Bronchial epithelial cell (primary cell): ENCODE data around the gene TMSB10. TPM values are rescaled to one million over a fixed set of nuclear protein-coding genes. Genes with fewer than 3 reads are reported as not detected.

ENCODE experiments used
- DNase-seq: peaks from one replicate; pipeline ENCODE4 v3.0.0-alpha.2; 2010; ENCODE audit warnings: low read depth
- FAIRE-seq: peaks from 2 replicates; lab custom pipeline; 2011; peaks lifted over from hg19 to GRCh38; lab: Jason Lieb, UNC
- H3K27me3 ChIP-seq: 2 replicates; pipeline ENCODE4 v1.5.1; 2011; ENCODE audit warnings: low read length; ENCODE audit not compliant: control insufficient read depth, insufficient read depth
- H3K36me3 ChIP-seq: 2 replicates; pipeline ENCODE4 v1.5.1; 2011; ENCODE audit warnings: low read length; ENCODE audit not compliant: control insufficient read depth, insufficient read depth
- H3K4me3 ChIP-seq: 2 replicates; pipeline ENCODE4 v1.5.1; 2011; ENCODE audit warnings: mild to moderate bottlenecking, low read depth, low read length, control low read depth
- total RNA-seq: library from RNA; depleted of rRNA; stranded (reverse); fragments of >200 nt; gene quantifications from 2 replicates; pipeline ENCODE4 v1.2.1, GENCODE V29; 2014
- TF ChIP-seq, protein P1 (sequence below): IDR thresholded peaks from 2 replicates; pipeline ENCODE4 v1.5.1; 2011; ENCODE audit warnings: mild to moderate bottlenecking, moderate library complexity, low read length, control low read depth, inconsistent platforms; ENCODE audit not compliant: insufficient read depth, severe bottlenecking

Gene TMSB10
- total RNA-seq, 1 donor from 2014 or later: 8,033 TPM

GRCh38 chr2:84946204-84947009, 41.0 kb downstream of the TMSB10 start:
- TF ChIP-seq, protein P1, sequence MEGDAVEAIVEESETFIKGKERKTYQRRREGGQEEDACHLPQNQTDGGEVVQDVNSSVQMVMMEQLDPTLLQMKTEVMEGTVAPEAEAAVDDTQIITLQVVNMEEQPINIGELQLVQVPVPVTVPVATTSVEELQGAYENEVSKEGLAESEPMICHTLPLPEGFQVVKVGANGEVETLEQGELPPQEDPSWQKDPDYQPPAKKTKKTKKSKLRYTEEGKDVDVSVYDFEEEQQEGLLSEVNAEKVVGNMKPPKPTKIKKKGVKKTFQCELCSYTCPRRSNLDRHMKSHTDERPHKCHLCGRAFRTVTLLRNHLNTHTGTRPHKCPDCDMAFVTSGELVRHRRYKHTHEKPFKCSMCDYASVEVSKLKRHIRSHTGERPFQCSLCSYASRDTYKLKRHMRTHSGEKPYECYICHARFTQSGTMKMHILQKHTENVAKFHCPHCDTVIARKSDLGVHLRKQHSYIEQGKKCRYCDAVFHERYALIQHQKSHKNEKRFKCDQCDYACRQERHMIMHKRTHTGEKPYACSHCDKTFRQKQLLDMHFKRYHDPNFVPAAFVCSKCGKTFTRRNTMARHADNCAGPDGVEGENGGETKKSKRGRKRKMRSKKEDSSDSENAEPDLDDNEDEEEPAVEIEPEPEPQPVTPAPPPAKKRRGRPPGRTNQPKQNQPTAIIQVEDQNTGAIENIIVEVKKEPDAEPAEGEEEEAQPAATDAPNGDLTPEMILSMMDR: no peak
- peak overlapping the region; percentile 19 for H3K4me3 ChIP-seq
- FAIRE-seq: no peak

GRCh38 chr2:84947010-84947593, 41.6 kb downstream of the TMSB10 start:
- H3K27me3 ChIP-seq: no peaks in the 10 kb centered on the region
- FAIRE-seq: no peak
- no peaks in the 10 kb centered on the region for H3K36me3 ChIP-seq
- TF ChIP-seq, protein P1: no peak
- no peak for DNase-seq
- no peak overlapping the region for H3K4me3 ChIP-seq

More at GRCh38 chr2:84946204-84947009, 41.0 kb downstream of the TMSB10 start:
- no peaks in the 10 kb centered on the region for H3K27me3 ChIP-seq
- no peaks in the 10 kb centered on the region for H3K36me3 ChIP-seq
- peak; percentile 100 for DNase-seq

DNA sequence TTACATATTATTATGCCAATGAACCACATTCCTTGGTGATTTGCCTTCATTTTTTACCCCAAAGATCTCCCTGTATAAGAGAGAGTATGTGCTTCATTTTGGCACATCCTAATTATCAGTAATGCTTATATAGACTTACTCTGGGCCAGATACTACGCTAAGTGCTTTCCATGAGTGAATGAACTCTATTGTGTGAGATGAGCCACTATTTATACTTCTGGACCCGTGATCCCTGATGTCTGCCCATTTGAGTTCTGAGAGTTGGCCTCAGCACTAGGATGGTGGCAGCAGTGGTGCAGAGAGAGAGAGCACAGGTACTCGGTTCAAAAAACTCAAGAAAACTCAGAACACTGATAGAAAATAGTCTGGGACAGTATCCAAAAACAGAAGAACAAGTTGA, 48.1 kb downstream of the TMSB10 start:
- no peak for FAIRE-seq
- no peak overlapping the region for H3K4me3 ChIP-seq
- no peaks in the 10 kb centered on the region for H3K27me3 ChIP-seq
- TF ChIP-seq, protein P1: no peak
- no peaks in the 10 kb centered on the region for H3K36me3 ChIP-seq
- no peak for DNase-seq

GRCh38 chr2:84954329-84954728, 48.9 kb downstream of the TMSB10 start:
- TF ChIP-seq, protein P1: no peak
- no peaks in the 10 kb centered on the region for H3K27me3 ChIP-seq
- DNase-seq (no peak), FAIRE-seq (no peak)
- H3K4me3 ChIP-seq: no peak overlapping the region
- no peaks in the 10 kb centered on the region for H3K36me3 ChIP-seq

Other genes with a start within 250 kb of the TMSB10 start
- 0.64 and 1.3 TPM in 2 replicates for gene TRABD2A, start 24.6 kb upstream of the TMSB10 start, total RNA-seq
- gene KCMF1, start 65.5 kb downstream of the TMSB10 start, total RNA-seq: 174 and 180 TPM in 2 replicates
- 1.3 and 1.9 TPM in 2 replicates for gene TCF7L1, start 227.7 kb downstream of the TMSB10 start, total RNA-seq